ENCODE measurements around the gene STAC3.

The STAC3 gene

GRCh38 chr12:57239587-57240065, 11.4 kb downstream of the STAC3 start:
- CTCF ChIA-PET: interaction anchor here (0.8 to 10.1 kb wide), 8 partner anchors 10 to 216 kb away, joined by 3 to 121 read pairs (median 6); partner anchors contain the start of genes SHMT2 and STAC3
- TF ChIP-seq ELF4 (IDR thresholded peaks at IDR 0.05) (no peak), TARDBP (IDR thresholded peaks at IDR 0.05) (no peak), SP1 (IDR thresholded peaks at IDR 0.05) (no peak), L3MBTL2 (conservative IDR thresholded peaks at IDR 0.05) (no peak), CTBP1 (IDR thresholded peaks at IDR 0.05; ENCODE audit: borderline replicate concordance) (no peak), FOXA1 (IDR thresholded peaks at IDR 0.05) (no peak), HDGF (IDR thresholded peaks at IDR 0.05; ENCODE audit: borderline replicate concordance) (no peak), PKNOX1 (IDR thresholded peaks at IDR 0.05) (no peak), FOXK2 (IDR thresholded peaks at IDR 0.05) (no peak), LEF1 (IDR thresholded peaks at IDR 0.05; ENCODE audit: borderline replicate concordance) (no peak), NFRKB (IDR thresholded peaks at IDR 0.05) (no peak), SUZ12 (IDR thresholded peaks at IDR 0.05) (no peak), ARNT (IDR thresholded peaks at IDR 0.05) (no peak), FOXM1 (IDR thresholded peaks at IDR 0.05; ENCODE audit: borderline replicate concordance) (no peak), ZNF384 (IDR thresholded peaks at IDR 0.05) (no peak), BHLHE40 (IDR thresholded peaks at IDR 0.05; ENCODE audit: borderline replicate concordance) (no peak)
- POLR2A ChIA-PET: interaction anchor here (0.6 to 7.0 kb wide), 5 partner anchors 9 to 216 kb away, joined by 3 to 80 read pairs (median 6); partner anchors contain the start of genes INHBE and SHMT2
- DNase-seq (ENCODE audit: extremely low spot score): no peak

GRCh38 chr12:57238854-57239554, 12.0 kb downstream of the STAC3 start:
- TF ChIP-seq LEF1 (IDR thresholded peaks at IDR 0.05; ENCODE audit: borderline replicate concordance) (no peak), ELF4 (IDR thresholded peaks at IDR 0.05) (no peak), ARNT (IDR thresholded peaks at IDR 0.05) (no peak; the same call in 1 of the 2 replicates), FOXM1 (IDR thresholded peaks at IDR 0.05; ENCODE audit: borderline replicate concordance) (peak; percentile 37; the same call in 1 of the 2 replicates), PKNOX1 (IDR thresholded peaks at IDR 0.05) (peak; percentile 76), ZNF384 (IDR thresholded peaks at IDR 0.05) (no peak), FOXK2 (IDR thresholded peaks at IDR 0.05) (no peak), NFRKB (IDR thresholded peaks at IDR 0.05) (no peak), BHLHE40 (IDR thresholded peaks at IDR 0.05; ENCODE audit: borderline replicate concordance) (no peak)
- POLR2A ChIA-PET: interaction anchor here (0.6 to 7.0 kb wide), 4 partner anchors 9 to 216 kb away, joined by 3 to 80 read pairs (median 8); partner anchors contain the start of genes INHBE and SHMT2
- CTCF ChIA-PET: interaction anchor here (0.8 to 10.1 kb wide), 8 partner anchors 9 to 217 kb away, joined by 3 to 121 read pairs (median 6); partner anchors contain the start of genes SHMT2 and STAC3
- DNase-seq (ENCODE audit: extremely low spot score): peak; percentile 91

- ChIA-PET POLR2A (interaction anchor here (0.7 to 7.0 kb wide), 4 partner anchors 8 to 217 kb away, joined by 3 to 80 read pairs (median 8); partner anchors contain the start of genes INHBE and SHMT2), CTCF (interaction anchor here (0.6 to 10.1 kb wide), 6 partner anchors 8 to 218 kb away, joined by 3 to 121 read pairs (median 8); partner anchors contain the start of gene SHMT2)
- TF ChIP-seq HDGF (IDR thresholded peaks at IDR 0.05; ENCODE audit: borderline replicate concordance) (no peak), SP1 (IDR thresholded peaks at IDR 0.05) (no peak), TARDBP (IDR thresholded peaks at IDR 0.05) (no peak), CTBP1 (IDR thresholded peaks at IDR 0.05; ENCODE audit: borderline replicate concordance) (no peak), FOXA1 (IDR thresholded peaks at IDR 0.05) (no peak), FOXK2 (IDR thresholded peaks at IDR 0.05) (no peak), FOXM1 (IDR thresholded peaks at IDR 0.05; ENCODE audit: borderline replicate concordance) (no peak)
- DNase-seq (ENCODE audit: extremely low spot score): no peak
Measured at GRCh38 chr12:57237932-57238853, 12.8 kb downstream of the STAC3 start.

- CTCF ChIA-PET: interaction anchor here (1.0 to 10.1 kb wide), 4 partner anchors 10 to 24 kb away, joined by 4 to 121 read pairs (median 8); no protein-coding TSS in a partner anchor
- DNase-seq (ENCODE audit: extremely low spot score): no peak
- TF ChIP-seq CTBP1 (IDR thresholded peaks at IDR 0.05; ENCODE audit: borderline replicate concordance): no peak
- no peak for TF ChIP-seq FOXK2 (IDR thresholded peaks at IDR 0.05)
- no peak for TF ChIP-seq PKNOX1 (IDR thresholded peaks at IDR 0.05)
- TF ChIP-seq FOXA1 (IDR thresholded peaks at IDR 0.05): no peak
- TF ChIP-seq ELF4 (IDR thresholded peaks at IDR 0.05): no peak
- no peak for TF ChIP-seq ZNF384 (IDR thresholded peaks at IDR 0.05)
- TF ChIP-seq LEF1 (IDR thresholded peaks at IDR 0.05; ENCODE audit: borderline replicate concordance): no peak
- TF ChIP-seq L3MBTL2 (conservative IDR thresholded peaks at IDR 0.05): no peak
- TF ChIP-seq BHLHE40 (IDR thresholded peaks at IDR 0.05; ENCODE audit: borderline replicate concordance): no peak
- POLR2A ChIA-PET: interaction anchor here (0.7 to 7.0 kb wide), 3 partner anchors 7 to 22 kb away, joined by 3 to 80 read pairs (median 9); partner anchors contain the start of gene SHMT2
Measured at GRCh38 chr12:57237596-57237931, 13.4 kb downstream of the STAC3 start.

Measured in HEK293T (cell line).